Ascending aorta (tissue), 2 donors: ENCODE measurements around the gene BABAM2. TPM values are rescaled to one million over a fixed set of nuclear protein-coding genes. Genes with fewer than 3 reads are reported as not detected.
"Not testable (repeated sequence)": the region's sequence is repeated elsewhere in the genome, so short reads cannot be mapped to it uniquely, and the experiment has no call there.

Experiments
- DNase-seq, 2 donors: peaks; one replicate each; pipeline ENCODE4 v3.0.0-alpha.2; 2019; ENCODE audit warnings: low spot score in 2 of 2
- H3K27ac ChIP-seq, 2 donors: fragments of 200-600 bp; sonication (generic); one replicate each; pipeline ENCODE4 v1.5.1; 2016 to 2017; ENCODE audit warnings: mild to moderate bottlenecking in 1 of 2
- H3K27me3 ChIP-seq: fragments of 200-600 bp; sonication (generic); one replicate; pipeline ENCODE4 v1.5.1; 2017
- H3K36me3 ChIP-seq, 2 donors: fragments of 200-600 bp; sonication (generic); one replicate each; pipeline ENCODE4 v1.5.1; 2016
- H3K4me1 ChIP-seq, 2 donors: fragments of 200-600 bp; sonication (generic); one replicate each; pipeline ENCODE4 v1.5.1; 2016 to 2017; ENCODE audit warnings: mild to moderate bottlenecking in 1 of 2
- H3K4me3 ChIP-seq, 2 donors: fragments of 200-600 bp; sonication (generic); one replicate each; pipeline ENCODE4 v1.5.1; 2016 to 2017; ENCODE audit warnings: mild to moderate bottlenecking in 1 of 2
- H3K9me3 ChIP-seq, 2 donors: fragments of 200-600 bp; sonication (generic); one replicate each; pipeline ENCODE4 v1.5.1; 2016
- intact Hi-C: fragments of 100-400 bp; cut with DNase I; formaldehyde crosslinking; loops from one replicate; pipeline ENCODE4 v1.15.1; 2023
- total RNA-seq: library from RNA; depleted of rRNA; stranded (reverse); fragments of >200 nt; gene quantifications from one replicate; pipeline ENCODE4 v1.1.0, GENCODE V29; 2016
- TF ChIP-seq, protein P1 (sequence below), 3 experiments: fragments of 200-600 bp in 2 of 3; fragments of 450-650 bp in 1 of 3; sonication (generic) in 2 of 3; IDR thresholded peaks; one replicate each; pipeline ENCODE4 v1.5.1; 2016 to 2019; ENCODE audit warnings: antibody characterized with exemption in 3 of 3, mild to moderate bottlenecking in 1 of 3, moderate library complexity in 1 of 3

Gene BABAM2
- total RNA-seq, 1 donor from 2014 or later = 19.6 TPM

DNA sequence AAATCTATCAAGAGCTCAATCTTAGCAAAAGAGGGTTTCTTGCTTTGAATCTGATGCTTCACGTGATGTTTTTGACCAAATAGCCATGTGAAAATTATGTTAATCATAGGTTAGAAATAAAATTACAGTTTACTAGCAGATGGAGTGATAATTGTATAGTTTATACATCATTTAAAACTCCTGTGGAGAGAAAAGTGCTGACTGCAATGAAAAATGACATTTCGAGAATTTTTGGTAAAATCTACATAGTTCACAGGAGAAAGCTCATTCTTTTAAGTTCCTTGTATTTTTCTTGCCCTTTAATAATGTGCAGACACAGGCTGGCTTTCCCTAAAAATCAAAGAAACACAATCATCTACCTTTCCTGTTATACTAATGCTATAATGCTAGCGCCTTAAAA, 33.6 kb upstream of the BABAM2 start:
- intact Hi-C loops = no loop called here
- Histone ChIP-seq H3K4me3 (no peak overlapping the region), H3K4me1 (no peaks in the 10 kb centered on the region), H3K27me3 (no peaks in the 10 kb centered on the region), H3K9me3 (peaks cover 0 to 6% of the 10 kb centered on the region in 2 donors), H3K27ac (no peak overlapping the region), H3K36me3 (no peaks in the 10 kb centered on the region)
- TF ChIP-seq, protein P1, sequence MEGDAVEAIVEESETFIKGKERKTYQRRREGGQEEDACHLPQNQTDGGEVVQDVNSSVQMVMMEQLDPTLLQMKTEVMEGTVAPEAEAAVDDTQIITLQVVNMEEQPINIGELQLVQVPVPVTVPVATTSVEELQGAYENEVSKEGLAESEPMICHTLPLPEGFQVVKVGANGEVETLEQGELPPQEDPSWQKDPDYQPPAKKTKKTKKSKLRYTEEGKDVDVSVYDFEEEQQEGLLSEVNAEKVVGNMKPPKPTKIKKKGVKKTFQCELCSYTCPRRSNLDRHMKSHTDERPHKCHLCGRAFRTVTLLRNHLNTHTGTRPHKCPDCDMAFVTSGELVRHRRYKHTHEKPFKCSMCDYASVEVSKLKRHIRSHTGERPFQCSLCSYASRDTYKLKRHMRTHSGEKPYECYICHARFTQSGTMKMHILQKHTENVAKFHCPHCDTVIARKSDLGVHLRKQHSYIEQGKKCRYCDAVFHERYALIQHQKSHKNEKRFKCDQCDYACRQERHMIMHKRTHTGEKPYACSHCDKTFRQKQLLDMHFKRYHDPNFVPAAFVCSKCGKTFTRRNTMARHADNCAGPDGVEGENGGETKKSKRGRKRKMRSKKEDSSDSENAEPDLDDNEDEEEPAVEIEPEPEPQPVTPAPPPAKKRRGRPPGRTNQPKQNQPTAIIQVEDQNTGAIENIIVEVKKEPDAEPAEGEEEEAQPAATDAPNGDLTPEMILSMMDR (IDR thresholded peaks at IDR 0.05) = no peak
- DNase-seq = no peak

DNA sequence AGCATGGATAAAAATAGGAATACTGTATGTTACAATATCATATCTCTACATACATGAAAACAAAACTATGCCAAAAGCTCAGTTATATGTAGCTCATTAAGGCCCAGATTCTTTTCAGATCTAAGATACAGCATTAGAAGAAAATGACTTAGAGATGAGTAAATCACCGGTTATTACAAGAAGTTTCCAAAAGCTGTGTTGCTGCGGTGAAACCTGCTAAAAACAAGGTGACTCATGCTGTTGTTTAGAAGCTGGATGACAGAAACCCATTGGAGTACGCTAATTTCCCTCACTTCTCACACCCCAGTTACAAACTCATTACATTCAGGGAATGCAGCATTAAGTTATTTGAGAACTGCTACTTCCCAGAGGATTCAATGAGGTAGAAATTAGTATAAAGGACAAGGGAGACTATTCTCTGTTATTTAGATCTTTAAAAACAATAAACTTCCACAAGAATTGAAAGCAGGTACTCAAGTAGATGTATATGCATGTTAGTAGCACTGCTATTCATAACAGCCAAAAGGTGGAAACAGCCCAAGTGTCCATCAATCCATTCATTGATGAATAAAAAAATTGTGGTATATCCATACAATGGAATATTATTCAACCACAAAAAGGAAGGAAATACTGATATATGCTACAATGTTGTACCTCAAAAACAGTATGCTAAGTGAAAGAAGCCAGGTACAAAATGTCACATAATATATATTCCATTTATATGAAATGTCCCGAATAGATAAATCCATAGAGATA, 32.9 kb upstream of the BABAM2 start:
- H3K4me1 ChIP-seq = no peaks in the 10 kb centered on the region
- intact Hi-C loops = no loop called here
- TF ChIP-seq, protein P1 (IDR thresholded peaks at IDR 0.05) = no peak

DNA sequence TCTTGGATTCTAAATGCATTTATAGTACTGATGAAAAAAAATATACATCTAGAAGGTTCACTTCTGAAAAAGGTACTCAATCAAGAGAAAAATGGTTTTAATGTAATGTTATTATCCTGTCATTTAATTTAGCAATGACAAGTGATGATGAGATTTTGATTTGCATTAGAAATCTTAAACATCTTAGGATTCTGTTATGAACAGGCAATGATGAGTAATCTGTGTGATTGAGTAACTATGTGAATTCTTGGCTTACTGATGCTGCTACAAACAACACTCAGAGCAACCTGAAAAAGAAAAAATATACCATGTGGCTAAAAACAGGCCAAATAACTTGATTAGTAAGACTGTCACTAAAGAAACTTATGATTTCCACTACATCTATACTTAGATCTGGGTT, 30.4 kb upstream of the BABAM2 start:
- no peaks in the 10 kb centered on the region for H3K27me3 ChIP-seq
- H3K4me1 ChIP-seq = no peaks in the 10 kb centered on the region
- H3K9me3 ChIP-seq = peaks cover 0 to 6% of the 10 kb centered on the region in 2 donors
- intact Hi-C loops = no loop called here
- H3K27ac ChIP-seq = no peak overlapping the region
- no peaks in the 10 kb centered on the region for H3K36me3 ChIP-seq
- DNase-seq = no peak
- H3K4me3 ChIP-seq = no peak overlapping the region
- TF ChIP-seq, protein P1 (IDR thresholded peaks at IDR 0.05) = no peak

More for the DNA sequence above, 32.9 kb upstream of the BABAM2 start:
- no peak for DNase-seq
- Histone ChIP-seq H3K4me3 (no peak overlapping the region), H3K9me3 (peaks cover 0 to 6% of the 10 kb centered on the region in 2 donors), H3K27me3 (no peaks in the 10 kb centered on the region), H3K27ac (no peak overlapping the region), H3K36me3 (no peaks in the 10 kb centered on the region)

DNA sequence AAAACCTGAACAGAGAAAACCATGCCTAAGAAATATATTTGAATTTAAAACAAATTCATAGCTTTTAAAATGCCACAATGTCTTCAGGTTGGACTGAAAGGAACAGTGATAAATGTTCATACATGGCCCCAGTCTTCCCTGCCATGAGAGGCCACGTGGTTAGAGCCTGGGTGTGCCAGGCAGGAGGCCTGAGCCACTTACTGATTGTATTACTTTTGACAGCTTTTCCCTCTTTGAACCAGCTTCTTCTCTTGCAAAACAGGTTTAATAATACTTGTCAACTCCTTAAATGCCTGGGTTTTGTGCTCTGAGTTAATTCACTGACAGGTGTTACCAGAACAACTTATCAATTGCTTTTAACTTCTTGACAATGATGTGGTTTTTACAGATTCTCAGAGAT, 27.4 kb upstream of the BABAM2 start:
- H3K4me1 ChIP-seq = no peaks in the 10 kb centered on the region
- H3K27me3 ChIP-seq = no peaks in the 10 kb centered on the region
- H3K9me3 ChIP-seq = peaks cover 0 to under 1% of the 10 kb centered on the region in 2 donors
- intact Hi-C loops = no loop called here
- TF ChIP-seq, protein P1 (IDR thresholded peaks at IDR 0.05) = no peak
- no peak overlapping the region for H3K27ac ChIP-seq
- H3K4me3 ChIP-seq = no peak overlapping the region
- no peak for DNase-seq
- no peaks in the 10 kb centered on the region for H3K36me3 ChIP-seq

DNA sequence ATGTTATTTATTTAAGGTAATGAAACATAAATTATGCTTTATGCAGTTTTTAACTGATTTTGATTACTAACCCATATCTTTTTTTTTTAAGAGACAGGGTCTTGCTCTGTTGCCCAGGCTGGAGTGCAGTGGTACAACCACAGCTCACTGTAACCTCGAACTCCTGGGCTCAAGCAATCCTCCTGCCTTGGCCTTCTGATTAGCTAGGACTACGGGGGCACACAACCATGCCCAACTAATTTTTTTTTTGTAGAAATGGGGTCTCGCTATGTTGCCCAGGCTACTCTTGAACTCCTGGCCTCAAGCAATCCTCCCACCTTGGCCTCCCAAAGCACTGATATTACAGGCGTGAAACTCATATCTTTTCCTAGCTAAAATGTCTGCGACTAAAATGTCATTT, 26.6 kb upstream of the BABAM2 start:
- H3K27me3 ChIP-seq, H3K36me3 ChIP-seq, H3K27ac ChIP-seq, H3K4me3 ChIP-seq, H3K9me3 ChIP-seq, intact Hi-C loops, H3K4me1 ChIP-seq, DNase-seq: not testable (repeated sequence)

DNA sequence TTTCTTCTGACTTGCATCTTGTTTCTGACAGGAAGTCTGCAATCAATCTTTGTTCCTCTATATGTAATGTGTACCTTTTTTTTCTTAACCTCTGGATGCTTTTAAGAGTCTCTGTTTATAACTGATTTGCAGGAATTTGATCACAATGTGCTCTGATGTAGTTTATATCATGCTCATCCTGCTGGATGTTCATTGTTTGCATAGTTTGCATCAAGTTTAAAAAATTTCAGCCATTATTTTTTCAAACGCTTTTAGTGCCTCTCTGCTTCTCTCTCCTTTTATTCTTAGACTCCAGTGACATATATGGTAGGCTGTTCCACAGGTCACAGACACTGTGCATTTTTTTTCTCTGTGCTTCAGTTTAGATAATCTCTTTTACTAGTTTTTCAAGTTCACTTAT, 24.3 kb upstream of the BABAM2 start:
- Histone ChIP-seq H3K9me3 (no peaks in the 10 kb centered on the region), H3K4me1 (no peaks in the 10 kb centered on the region), H3K36me3 (no peaks in the 10 kb centered on the region), H3K27ac (no peak overlapping the region), H3K4me3 (no peak overlapping the region), H3K27me3 (no peaks in the 10 kb centered on the region)
- TF ChIP-seq, protein P1 (IDR thresholded peaks at IDR 0.05) = no peak
- intact Hi-C loops = no loop called here
- DNase-seq = no peak
